Mesenchymal stem cell (in vitro differentiated cells and primary cell): ENCODE data around the gene OR5H14.

Source experiments
- DNase-seq: peaks from one replicate; pipeline ENCODE4 v3.0.0-alpha.2; 2013
- H2AFZ ChIP-seq: one replicate; pipeline ENCODE4 v1.6.1; 2013; ENCODE audit warnings: low read depth, mild to moderate bottlenecking, control low read depth, inconsistent platforms, low read length, moderate library complexity
- H2AK5ac ChIP-seq: 2 replicates; pipeline ENCODE4 v1.6.1; 2013; ENCODE audit warnings: low read length, moderate library complexity, mild to moderate bottlenecking, inconsistent platforms; ENCODE audit not compliant: severe bottlenecking
- H2BK120ac ChIP-seq: one replicate; pipeline ENCODE4 v1.6.1; 2013; ENCODE audit warnings: low read depth, mild to moderate bottlenecking, inconsistent platforms, low read length, moderate library complexity
- H2BK12ac ChIP-seq, 2 experiments: one replicate each; pipeline ENCODE4 v1.6.1; 2013; ENCODE audit warnings: inconsistent platforms in 2 of 2, low read length in 2 of 2, mild to moderate bottlenecking in 2 of 2, moderate library complexity in 2 of 2, control low read depth in 1 of 2
- H2BK15ac ChIP-seq: one replicate; pipeline ENCODE4 v1.6.1; 2013; ENCODE audit warnings: mild to moderate bottlenecking, low read depth, inconsistent platforms; ENCODE audit not compliant: poor library complexity, severe bottlenecking
- H2BK5ac ChIP-seq: 2 replicates; pipeline ENCODE4 v1.6.1; 2013; ENCODE audit warnings: low read depth, mild to moderate bottlenecking, low read length, control low read depth, inconsistent platforms; ENCODE audit not compliant: poor library complexity, severe bottlenecking
- H3K14ac ChIP-seq, 2 experiments: one replicate each; pipeline ENCODE4 v1.6.1; 2013; ENCODE audit warnings: inconsistent platforms in 2 of 2, low read length in 2 of 2, control low read depth in 1 of 2, mild to moderate bottlenecking in 1 of 2, moderate library complexity in 1 of 2
- H3K18ac ChIP-seq, 2 experiments: one replicate each; pipeline ENCODE4 v1.6.1; 2013; ENCODE audit warnings: inconsistent platforms in 2 of 2, low read length in 2 of 2, control low read depth in 1 of 2, low read depth in 1 of 2, mild to moderate bottlenecking in 1 of 2
- H3K23ac ChIP-seq, 2 experiments: one replicate each; pipeline ENCODE4 v1.6.1; 2013; ENCODE audit warnings: inconsistent platforms in 2 of 2, low read length in 2 of 2, mild to moderate bottlenecking in 2 of 2, moderate library complexity in 2 of 2, control low read depth in 1 of 2
- H3K27ac ChIP-seq: 2 replicates; pipeline ENCODE4 v1.5.1; 2013; ENCODE audit warnings: mild to moderate bottlenecking, moderate library complexity, low read length, control low read depth, inconsistent platforms; ENCODE audit not compliant: poor library complexity, severe bottlenecking
- H3K27me3 ChIP-seq, 2 experiments: 2 replicates each; pipeline versions ENCODE4 v1.6.1 to v1.7.0; 2013; ENCODE audit warnings: low read length in 2 of 2, mild to moderate bottlenecking in 2 of 2, moderate library complexity in 2 of 2, control low read depth in 1 of 2, inconsistent platforms in 1 of 2; ENCODE audit not compliant: control insufficient read depth in 1 of 2, insufficient read depth in 1 of 2
- H3K36me3 ChIP-seq, 2 experiments: 2 replicates each; pipeline versions ENCODE4 v1.6.1 to v1.7.0; 2013; ENCODE audit warnings: low read length in 2 of 2, control low read depth in 1 of 2, inconsistent platforms in 1 of 2, low read depth in 1 of 2, mild to moderate bottlenecking in 1 of 2; ENCODE audit not compliant: insufficient read depth in 2 of 2, control insufficient read depth in 1 of 2
- H3K4ac ChIP-seq, 2 experiments: one replicate each; pipeline ENCODE4 v1.6.1; 2013; ENCODE audit warnings: inconsistent platforms in 2 of 2, low read length in 2 of 2, mild to moderate bottlenecking in 2 of 2, moderate library complexity in 2 of 2, control low read depth in 1 of 2, low read depth in 1 of 2
- H3K4me1 ChIP-seq: 2 replicates; pipeline ENCODE4 v1.6.1; 2013; ENCODE audit warnings: low read depth, low read length, control low read depth; ENCODE audit not compliant: control insufficient read depth, insufficient read depth
- H3K4me2 ChIP-seq: 2 replicates; pipeline ENCODE4 v1.6.1; 2013; ENCODE audit warnings: low read length, mild to moderate bottlenecking, inconsistent platforms; ENCODE audit not compliant: poor library complexity, severe bottlenecking
- H3K4me3 ChIP-seq, 2 experiments: 2 replicates each; pipeline versions ENCODE4 v1.5.1 to v1.7.0; 2013; ENCODE audit warnings: low read length in 2 of 2, mild to moderate bottlenecking in 2 of 2, control low read depth in 1 of 2, low read depth in 1 of 2; ENCODE audit not compliant: insufficient read depth in 1 of 2
- H3K79me1 ChIP-seq: replicated peaks from 2 replicates; pipeline ENCODE4 v1.6.1; 2013; ENCODE audit warnings: mild to moderate bottlenecking, control low read depth, low read length, inconsistent platforms; ENCODE audit not compliant: poor library complexity, severe bottlenecking
- H3K9ac ChIP-seq: 2 replicates; pipeline ENCODE4 v1.7.0; 2013; ENCODE audit warnings: mild to moderate bottlenecking, low read length, moderate library complexity
- H3K9me3 ChIP-seq: 2 replicates; pipeline ENCODE4 v1.7.0; 2013; ENCODE audit warnings: mild to moderate bottlenecking, low read length; ENCODE audit not compliant: control insufficient read depth
- H4K8ac ChIP-seq: one replicate; pipeline ENCODE4 v1.6.1; 2013; ENCODE audit warnings: inconsistent platforms, mild to moderate bottlenecking, low read length, moderate library complexity
- H4K91ac ChIP-seq: one replicate; pipeline ENCODE4 v1.6.1; 2013; ENCODE audit warnings: mild to moderate bottlenecking, low read length, inconsistent platforms
- WGBS: methylation state at CpG from one replicate; pipeline ENCODE4 v1.1.7; 2013; ENCODE audit warnings: mixed read lengths; 5-methylcytosine and 5-hydroxymethylcytosine counted together

Gene OR5H14

GRCh38 chr3:98172621-98173020 lies 25.3 kb downstream of the OR5H14 start:
- no peak overlapping the region for H3K23ac ChIP-seq
- no peak overlapping the region for H2AK5ac ChIP-seq
- H2BK12ac ChIP-seq: no peak overlapping the region
- no peak overlapping the region for H2BK120ac ChIP-seq
- 77% methylated on average over 6 of the region's 7 CpGs for WGBS
- H3K4me2 ChIP-seq: no peak overlapping the region
- H4K8ac ChIP-seq: no peak overlapping the region
- no peak overlapping the region for H3K27ac ChIP-seq
- no peaks in the 10 kb centered on the region for H3K4me1 ChIP-seq
- H3K14ac ChIP-seq: no peak overlapping the region
- no peaks in the 10 kb centered on the region for H3K36me3 ChIP-seq
- H3K9me3 ChIP-seq: no peaks in the 10 kb centered on the region
- no peak overlapping the region for H3K4me3 ChIP-seq
- H2BK5ac ChIP-seq: no peak overlapping the region
- DNase-seq: no peak
- H2AFZ ChIP-seq: no peak overlapping the region
- H3K9ac ChIP-seq: no peak overlapping the region
- H3K18ac ChIP-seq: no peak overlapping the region
- H3K27me3 ChIP-seq: no peaks in the 10 kb centered on the region
- H4K91ac ChIP-seq: no peak overlapping the region
- H2BK15ac ChIP-seq: no peak overlapping the region
- no peak overlapping the region for H3K4ac ChIP-seq
- no peaks in the 10 kb centered on the region for H3K79me1 ChIP-seq

DNA sequence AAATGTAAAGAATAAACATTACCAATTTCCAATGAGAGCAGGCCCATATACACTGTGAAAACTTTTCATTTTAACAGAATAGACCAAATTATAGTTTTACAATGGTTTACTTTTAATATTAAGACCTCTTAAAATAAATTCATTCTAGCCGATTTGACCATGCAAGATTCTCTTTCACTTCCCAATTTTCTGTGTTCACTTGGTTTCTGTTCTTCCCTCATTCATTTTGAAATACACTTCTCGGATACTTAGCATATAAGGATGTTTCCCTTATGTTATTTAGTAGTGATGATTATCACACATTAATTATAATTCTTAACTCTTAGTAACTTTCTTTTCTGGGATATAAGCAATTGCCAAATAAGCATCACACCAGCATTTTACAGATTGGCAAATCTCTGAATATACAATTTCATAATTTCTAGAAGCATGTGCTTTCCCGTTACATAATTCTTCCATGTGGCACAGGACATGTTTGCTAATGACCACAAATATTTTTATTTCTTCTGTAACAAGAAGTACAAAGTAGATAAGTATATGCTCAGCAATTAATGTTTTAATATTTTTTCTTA lies 33.1 kb downstream of the OR5H14 start:
- Histone ChIP-seq H3K9ac (no peak overlapping the region), H3K36me3 (no peaks in the 10 kb centered on the region), H2AFZ (no peak overlapping the region), H3K27me3 (no peaks in the 10 kb centered on the region), H2BK12ac (no peak overlapping the region), H3K18ac (no peak overlapping the region), H3K4me1 (no peaks in the 10 kb centered on the region), H4K8ac (no peak overlapping the region), H2BK5ac (no peak overlapping the region), H3K23ac (no peak overlapping the region), H3K4ac (no peak overlapping the region), H2AK5ac (no peak overlapping the region), H2BK15ac (no peak overlapping the region), H3K79me1 (no peaks in the 10 kb centered on the region), H2BK120ac (no peak overlapping the region), H3K14ac (no peak overlapping the region), H3K4me3 (no peak overlapping the region), H3K4me2 (no peak overlapping the region), H3K9me3 (no peaks in the 10 kb centered on the region), H4K91ac (no peak overlapping the region), H3K27ac (no peak overlapping the region)
- 57% methylated on average over 1 of the region's 3 CpGs for WGBS
- no peak for DNase-seq

DNA sequence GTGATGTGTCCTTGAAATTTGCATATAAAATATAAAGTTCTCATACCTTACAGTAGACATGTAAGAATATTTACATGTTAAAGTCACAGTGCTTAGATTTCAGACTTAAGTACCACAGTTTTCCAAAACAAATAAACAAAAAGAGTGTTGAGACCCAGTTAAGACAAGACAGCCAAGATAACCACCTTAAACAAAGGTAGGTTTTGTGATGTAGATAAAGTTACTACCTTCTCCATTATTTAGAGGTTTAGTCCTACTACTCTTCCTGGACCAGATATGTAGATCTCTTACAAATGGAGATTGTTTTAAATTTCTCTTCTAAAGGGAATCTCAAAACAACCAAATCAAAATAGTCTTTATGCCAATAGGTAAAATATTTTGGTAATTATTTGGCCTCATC lies 34.9 kb downstream of the OR5H14 start:
- no peak overlapping the region for H3K14ac ChIP-seq

DNA sequence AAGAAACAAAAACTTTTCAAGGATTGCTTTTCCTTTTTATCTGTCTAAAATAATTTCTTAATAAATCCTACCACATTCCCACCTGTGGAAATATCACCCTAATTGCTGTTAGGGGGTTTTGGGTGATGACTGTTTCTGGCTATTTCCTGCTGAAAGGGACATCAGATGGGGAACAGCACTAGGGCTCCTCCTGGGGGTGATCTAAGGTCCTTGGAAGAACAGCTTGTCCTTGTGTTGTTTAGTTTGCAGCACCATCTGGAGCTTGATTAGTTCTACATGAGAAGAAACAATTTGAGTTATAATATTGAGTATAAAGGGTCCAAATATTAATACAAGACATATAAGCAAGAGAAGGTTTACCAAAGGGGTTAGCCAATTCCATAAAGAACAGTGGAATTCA lies 37.9 kb downstream of the OR5H14 start:
- H3K4ac ChIP-seq: no peak overlapping the region
- no peak overlapping the region for H2BK12ac ChIP-seq
- no peak overlapping the region for H3K23ac ChIP-seq
- H3K18ac ChIP-seq: no peak overlapping the region
- no peak overlapping the region for H3K9ac ChIP-seq
- H3K79me1 ChIP-seq: no peaks in the 10 kb centered on the region
- no peaks in the 10 kb centered on the region for H3K4me1 ChIP-seq
- no peak overlapping the region for H3K27ac ChIP-seq
- no peak overlapping the region for H4K91ac ChIP-seq
- no peak overlapping the region for H2BK5ac ChIP-seq
- H3K4me3 ChIP-seq: no peak overlapping the region
- H3K9me3 ChIP-seq: no peaks in the 10 kb centered on the region
- H3K14ac ChIP-seq: no peak overlapping the region
- H3K4me2 ChIP-seq: no peak overlapping the region
- H4K8ac ChIP-seq: no peak overlapping the region
- no peak for DNase-seq
- no peak overlapping the region for H2BK15ac ChIP-seq
- H2BK120ac ChIP-seq: no peak overlapping the region
- no peaks in the 10 kb centered on the region for H3K36me3 ChIP-seq
- no peaks in the 10 kb centered on the region for H3K27me3 ChIP-seq
- no peak overlapping the region for H2AK5ac ChIP-seq
- H2AFZ ChIP-seq: no peak overlapping the region

More for the DNA sequence above, 34.9 kb downstream of the OR5H14 start:
- Histone ChIP-seq H2BK15ac (no peak overlapping the region), H3K36me3 (no peaks in the 10 kb centered on the region), H3K9ac (no peak overlapping the region), H3K4me3 (no peak overlapping the region), H3K4ac (no peak overlapping the region), H4K8ac (no peak overlapping the region), H3K4me1 (no peaks in the 10 kb centered on the region), H3K23ac (no peak overlapping the region), H3K27ac (no peak overlapping the region), H2AK5ac (no peak overlapping the region), H3K79me1 (no peaks in the 10 kb centered on the region), H3K4me2 (no peak overlapping the region), H3K18ac (no peak overlapping the region), H2BK12ac (no peak overlapping the region), H2AFZ (no peak overlapping the region), H3K27me3 (no peaks in the 10 kb centered on the region), H2BK5ac (no peak overlapping the region), H3K9me3 (no peaks in the 10 kb centered on the region), H2BK120ac (no peak overlapping the region), H4K91ac (no peak overlapping the region)
- no peak for DNase-seq
